ENCODE results near the gene TPCN2.

The TPCN2 gene

GRCh38 chr11:69049490-69049867, 747 bp downstream of the TPCN2 start:
- peak; percentile 81 for DNase-seq (ENCODE audit: low read depth)
- H3K4me3 ChIP-seq (ENCODE audit: low read depth, low read length), result peak overlapping the region; percentile 88

GRCh38 chr11:69050592-69051380, 2.1 kb downstream of the TPCN2 start:
- no peak for DNase-seq (ENCODE audit: low read depth)

More at GRCh38 chr11:69049490-69049867, 747 bp downstream of the TPCN2 start:
- no peak for TF ChIP-seq MYC (IDR thresholded peaks at IDR 0.05; ENCODE audit: low read depth, low read length)
- TF ChIP-seq POLR2A (IDR thresholded peaks at IDR 0.05; ENCODE audit: extremely low read depth, insufficient read length), result no peak
- TF ChIP-seq, protein P1, sequence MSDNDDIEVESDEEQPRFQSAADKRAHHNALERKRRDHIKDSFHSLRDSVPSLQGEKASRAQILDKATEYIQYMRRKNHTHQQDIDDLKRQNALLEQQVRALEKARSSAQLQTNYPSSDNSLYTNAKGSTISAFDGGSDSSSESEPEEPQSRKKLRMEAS (IDR thresholded peaks at IDR 0.05; ENCODE audit: low read depth, low read length), result no peak
- TF ChIP-seq CTCF (IDR thresholded peaks at IDR 0.05; ENCODE audit: low read depth, low read length), result no peak

DNA sequence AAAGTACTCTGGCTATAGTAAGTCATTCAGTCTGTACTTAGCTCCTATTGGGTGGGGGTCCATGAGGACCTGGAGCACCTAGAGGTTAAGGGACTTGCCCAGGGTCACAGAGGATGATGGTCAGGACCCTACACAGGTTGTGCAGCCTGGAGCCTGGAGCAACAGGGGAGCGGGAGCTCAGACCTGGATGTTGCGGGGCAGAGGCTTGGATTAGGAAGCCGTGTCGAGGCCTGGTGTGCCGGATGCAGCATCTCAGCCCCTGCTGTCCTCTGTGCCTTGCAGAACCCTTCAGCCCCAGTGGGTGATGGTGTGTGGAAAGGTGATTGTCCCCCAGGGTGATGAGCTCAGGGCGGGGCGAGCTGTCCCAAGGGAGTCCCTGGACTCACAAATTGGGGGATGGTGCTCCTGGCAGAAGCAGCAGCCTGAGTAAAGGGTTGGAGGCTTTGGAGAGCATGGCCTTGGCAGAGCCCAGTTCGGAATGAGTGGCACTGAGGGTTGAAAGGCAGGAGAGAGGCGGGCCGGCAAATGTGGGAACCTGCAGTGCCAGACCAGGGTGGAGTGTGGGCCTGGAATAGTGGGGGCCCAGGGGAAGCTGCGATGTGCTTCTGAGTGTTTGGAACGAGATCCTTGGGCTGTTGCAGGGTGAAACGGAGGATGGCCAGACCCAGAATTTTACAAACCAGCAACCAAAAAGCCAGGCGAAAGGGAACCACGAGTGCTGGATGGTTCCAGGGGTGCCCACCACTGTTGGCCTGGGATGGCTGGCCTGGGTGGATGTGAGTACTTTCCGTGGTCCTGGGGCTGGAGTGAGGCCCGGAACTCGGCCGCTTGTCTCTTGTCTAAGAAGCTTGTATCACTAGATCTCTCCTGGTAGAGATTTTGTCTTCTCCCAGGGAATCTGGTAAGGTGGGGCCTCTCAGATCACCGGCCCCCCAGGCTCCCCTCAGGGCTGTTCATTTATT, 2.9 kb downstream of the TPCN2 start:
- TF ChIP-seq POLR2A (IDR thresholded peaks at IDR 0.05; ENCODE audit: extremely low read depth, insufficient read length) (no peak), MYC (IDR thresholded peaks at IDR 0.05; ENCODE audit: low read depth, low read length) (no peak), CTCF (IDR thresholded peaks at IDR 0.05; ENCODE audit: low read depth, low read length) (no peak)
- TF ChIP-seq, protein P1 (IDR thresholded peaks at IDR 0.05; ENCODE audit: low read depth, low read length), result no peak
- DNase-seq (ENCODE audit: low read depth), result peak; percentile 42
- H3K4me3 ChIP-seq (ENCODE audit: low read depth, low read length), result peak overlapping the region; percentile 28

More at GRCh38 chr11:69050592-69051380, 2.1 kb downstream of the TPCN2 start:
- peak overlapping the region; percentile 28 for H3K4me3 ChIP-seq (ENCODE audit: low read depth, low read length)
- TF ChIP-seq POLR2A (IDR thresholded peaks at IDR 0.05; ENCODE audit: extremely low read depth, insufficient read length), result no peak
- TF ChIP-seq CTCF (IDR thresholded peaks at IDR 0.05; ENCODE audit: low read depth, low read length), result no peak
- TF ChIP-seq MYC (IDR thresholded peaks at IDR 0.05; ENCODE audit: low read depth, low read length), result no peak
- TF ChIP-seq, protein P1 (IDR thresholded peaks at IDR 0.05; ENCODE audit: low read depth, low read length), result no peak

DNA sequence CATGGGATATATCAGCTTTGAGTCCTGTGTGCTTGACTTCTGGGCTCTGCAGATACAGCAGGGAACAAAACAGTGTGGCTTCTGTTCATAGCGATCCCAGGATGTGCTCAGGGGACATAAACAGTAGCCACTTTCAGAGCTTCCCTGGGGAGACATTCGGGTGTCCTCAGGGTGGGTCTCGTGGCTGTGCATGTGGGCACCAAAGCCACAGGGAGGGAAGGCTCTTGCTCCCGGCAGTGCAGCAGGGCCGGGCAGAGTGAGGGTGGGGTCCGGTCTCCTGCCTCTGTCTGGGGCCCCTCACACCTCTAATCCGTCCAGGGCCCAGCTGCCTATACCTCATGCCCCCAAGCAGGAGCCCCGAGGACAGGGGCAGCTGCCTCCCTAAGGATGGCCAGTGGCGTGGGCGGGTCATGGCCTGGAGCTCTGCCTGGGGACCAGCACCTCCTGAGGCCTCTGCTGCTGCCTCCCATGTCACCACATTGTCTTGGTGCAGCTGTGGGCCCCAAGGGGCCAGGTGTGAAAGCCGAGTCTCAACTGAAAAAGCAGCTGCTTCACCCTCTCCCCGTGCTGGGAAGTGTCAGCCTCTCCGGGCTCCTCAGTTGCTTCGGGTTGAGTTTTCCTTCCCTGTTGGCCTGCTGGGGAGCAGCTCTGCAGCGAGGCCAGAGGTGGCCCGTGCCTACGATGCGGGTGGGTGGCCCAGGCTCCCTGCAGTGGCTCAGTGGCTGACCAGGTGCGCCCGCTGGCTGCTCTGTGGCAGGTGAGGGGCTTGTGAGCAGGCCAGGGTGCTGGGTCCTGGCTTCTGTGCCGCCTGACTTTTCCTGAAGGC, 3.8 kb downstream of the TPCN2 start:
- peak; percentile 62 for DNase-seq (ENCODE audit: low read depth)
- peak overlapping the region; percentile 3 for H3K4me3 ChIP-seq (ENCODE audit: low read depth, low read length)
- TF ChIP-seq, protein P1 (IDR thresholded peaks at IDR 0.05; ENCODE audit: low read depth, low read length), result no peak
- no peak for TF ChIP-seq MYC (IDR thresholded peaks at IDR 0.05; ENCODE audit: low read depth, low read length)
- no peak for TF ChIP-seq CTCF (IDR thresholded peaks at IDR 0.05; ENCODE audit: low read depth, low read length)
- no peak for TF ChIP-seq POLR2A (IDR thresholded peaks at IDR 0.05; ENCODE audit: extremely low read depth, insufficient read length)

GRCh38 chr11:69053169-69053477, 4.4 kb downstream of the TPCN2 start:
- no peak for DNase-seq (ENCODE audit: low read depth)
- no peak overlapping the region for H3K4me3 ChIP-seq (ENCODE audit: low read depth, low read length)
- TF ChIP-seq MYC (IDR thresholded peaks at IDR 0.05; ENCODE audit: low read depth, low read length), result no peak
- TF ChIP-seq, protein P1 (IDR thresholded peaks at IDR 0.05; ENCODE audit: low read depth, low read length), result no peak
- TF ChIP-seq CTCF (IDR thresholded peaks at IDR 0.05; ENCODE audit: low read depth, low read length), result no peak
